HUDEP-2 (cell line): ENCODE measurements around the gene EXOC2.

Experiments used
- DNase-seq, 76 experiments: peaks; one replicate each; lab custom pipeline; 2025; ENCODE audit not compliant: unreplicated experiment in 76 of 76; lab: John Stamatoyannopoulos, UW

Gene EXOC2

DNA sequence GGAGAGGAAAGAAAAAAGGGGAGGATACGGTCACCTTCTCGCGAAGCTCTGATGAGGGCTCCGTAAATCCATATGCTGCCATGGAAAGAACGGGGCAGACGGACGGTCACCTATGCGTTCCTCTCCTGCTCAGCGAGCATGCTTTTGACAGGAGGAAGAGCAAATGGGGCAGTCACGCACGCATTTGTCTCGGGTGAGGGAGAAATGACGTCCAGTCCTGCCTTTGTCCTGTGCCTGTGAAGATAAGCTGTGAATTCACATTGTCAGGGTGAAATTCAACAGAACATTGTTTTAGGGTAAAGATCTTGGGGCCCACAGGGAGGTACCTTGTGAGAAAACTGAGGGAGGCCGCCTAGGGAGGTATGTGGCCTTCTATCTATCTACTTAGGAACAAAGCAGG lies 217.6 kb downstream of the EXOC2 start:
- no peak for DNase-seq

GRCh38 chr6:474453-475185 lies 218.3 kb downstream of the EXOC2 start:
- DNase-seq = no peak

- DNase-seq = no peak
Measured at GRCh38 chr6:473768-474452, 219.0 kb downstream of the EXOC2 start.

DNA sequence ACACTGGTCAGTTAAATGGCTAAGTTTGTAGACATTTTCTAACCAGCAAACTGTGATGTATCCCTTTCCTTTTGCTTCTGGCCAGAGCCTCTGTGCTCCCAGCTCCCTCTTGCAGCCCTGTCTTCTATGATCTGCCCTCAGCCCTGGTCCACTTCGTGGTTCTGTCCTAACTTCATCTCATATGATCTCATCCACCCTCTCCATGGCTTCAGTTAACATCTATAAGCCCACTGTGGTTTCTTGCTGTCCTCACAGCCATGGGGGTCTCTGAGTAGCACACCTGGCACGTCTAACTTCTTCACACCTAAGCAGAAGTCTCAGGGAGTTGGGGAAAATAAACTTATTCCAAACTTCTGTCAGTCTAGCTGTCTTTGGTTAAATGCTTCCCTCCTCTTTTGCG lies 219.6 kb downstream of the EXOC2 start:
- no peak for DNase-seq

DNA sequence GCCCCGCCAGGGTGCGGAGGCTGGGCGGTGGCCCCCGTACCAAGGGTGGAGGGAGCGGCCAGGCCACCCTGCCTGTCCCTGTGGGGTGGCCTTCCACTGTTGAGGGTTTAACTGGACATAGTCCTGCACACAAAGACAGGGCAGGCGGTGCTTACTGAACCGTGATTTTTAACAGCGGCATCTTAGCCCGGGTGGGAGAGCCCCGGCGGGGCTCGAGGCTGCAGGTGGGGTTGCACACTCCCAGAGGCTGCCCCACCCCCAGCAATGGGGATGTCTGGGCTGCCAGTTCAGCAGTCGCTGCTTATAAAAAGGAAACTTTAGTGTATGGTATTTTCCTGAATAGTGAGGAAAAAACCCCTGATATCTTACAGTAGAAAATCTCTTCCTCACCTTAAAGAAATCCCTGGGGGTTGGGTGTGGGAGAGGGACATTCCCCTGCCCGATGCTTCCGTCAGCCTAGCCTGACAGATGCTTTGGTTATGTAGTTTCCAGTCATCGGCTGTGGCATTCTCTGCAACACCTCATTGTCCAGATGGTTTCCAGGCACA lies 222.0 kb downstream of the EXOC2 start:
- DNase-seq = no peak

DNA sequence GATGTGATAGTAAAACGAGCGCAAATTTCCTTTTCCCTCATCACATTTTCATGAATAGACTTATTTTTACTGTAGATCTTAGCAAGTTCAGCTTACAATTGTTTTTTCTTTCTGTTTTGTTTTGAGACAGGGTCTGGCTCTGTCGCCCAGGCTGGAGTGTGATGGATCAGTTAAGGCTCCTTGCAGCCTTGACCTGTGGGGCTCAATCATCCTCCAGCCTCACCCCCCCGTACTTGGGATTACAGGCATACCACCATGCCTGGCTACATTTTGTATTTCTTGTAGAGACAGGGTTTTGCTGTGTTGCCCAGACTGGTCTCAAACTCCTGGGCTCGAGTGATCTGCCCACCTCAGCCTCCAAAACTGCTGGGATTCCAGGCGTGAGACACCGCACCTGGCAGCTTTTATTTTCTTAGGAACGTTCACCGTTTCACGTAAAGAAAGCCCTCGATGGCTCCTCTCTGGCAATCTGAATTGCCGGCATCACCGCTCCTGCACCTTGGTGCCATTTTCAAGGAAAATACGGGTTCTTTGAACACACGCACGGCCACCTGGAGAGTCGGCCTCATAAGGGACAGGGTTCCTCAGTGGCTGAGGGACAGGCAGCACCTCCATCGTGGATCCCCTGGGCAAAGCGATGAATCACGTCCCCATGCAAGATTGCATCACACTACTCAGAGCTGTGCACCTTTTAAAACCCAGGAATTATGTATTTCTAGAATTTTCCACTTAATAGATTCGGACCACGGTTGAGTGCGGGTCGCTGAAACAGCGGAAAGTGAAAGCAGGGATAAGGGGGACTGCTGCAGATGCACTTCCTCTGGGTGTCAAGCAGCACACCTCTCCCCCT lies 222.7 kb downstream of the EXOC2 start:
- no peak for DNase-seq

- no peak for DNase-seq
Measured at GRCh38 chr6:467671-468082, 225.3 kb downstream of the EXOC2 start.

DNA sequence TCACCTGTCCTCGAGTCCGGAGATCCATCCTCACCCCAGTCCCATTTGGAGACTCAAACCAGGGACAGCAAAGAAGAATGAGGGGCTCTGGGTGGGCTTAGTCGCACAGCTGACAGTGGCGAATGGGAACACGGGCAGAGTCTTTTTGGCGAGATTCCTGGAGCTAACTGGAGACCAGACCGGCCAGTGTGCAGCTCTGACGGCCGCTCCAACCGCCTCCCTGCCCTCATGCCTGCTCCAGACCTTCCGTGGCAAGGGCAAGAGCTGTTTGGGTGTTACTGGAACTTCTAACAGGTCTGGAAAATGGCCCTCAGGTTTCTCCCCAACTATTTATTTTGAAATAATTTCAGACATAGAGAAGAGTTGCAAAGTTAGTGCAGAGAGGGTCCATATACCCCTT lies 225.8 kb downstream of the EXOC2 start:
- no peak for DNase-seq

DNA sequence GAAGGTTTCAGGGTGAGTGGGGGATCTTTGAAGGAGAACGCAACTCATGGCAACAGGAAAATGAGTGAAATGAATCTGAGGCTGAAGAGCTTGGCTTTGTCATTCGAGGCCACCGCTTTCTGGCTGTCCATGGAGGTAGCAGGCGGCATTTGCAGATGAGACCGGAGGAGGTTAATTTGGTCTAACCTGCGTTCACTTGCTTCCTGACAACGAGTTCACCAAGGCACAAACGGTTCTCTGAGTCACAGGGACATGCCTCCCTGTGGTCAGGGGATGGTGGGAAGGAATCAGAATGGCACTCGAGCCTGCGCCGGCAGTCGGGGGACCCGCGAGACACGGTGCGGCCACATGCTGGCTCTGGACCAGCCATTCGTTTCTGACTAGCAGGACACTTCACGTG lies 226.4 kb downstream of the EXOC2 start:
- no peak for DNase-seq

- no peak for DNase-seq
Measured at GRCh38 chr6:465531-466348, 227.2 kb downstream of the EXOC2 start.

GRCh38 chr6:456887-457286 lies 236.1 kb downstream of the EXOC2 start:
- DNase-seq = no peak

- no peak for DNase-seq
Measured at GRCh38 chr6:456358-456867, 236.5 kb downstream of the EXOC2 start.

GRCh38 chr6:455835-456234 lies 237.1 kb downstream of the EXOC2 start:
- no peak for DNase-seq

DNA sequence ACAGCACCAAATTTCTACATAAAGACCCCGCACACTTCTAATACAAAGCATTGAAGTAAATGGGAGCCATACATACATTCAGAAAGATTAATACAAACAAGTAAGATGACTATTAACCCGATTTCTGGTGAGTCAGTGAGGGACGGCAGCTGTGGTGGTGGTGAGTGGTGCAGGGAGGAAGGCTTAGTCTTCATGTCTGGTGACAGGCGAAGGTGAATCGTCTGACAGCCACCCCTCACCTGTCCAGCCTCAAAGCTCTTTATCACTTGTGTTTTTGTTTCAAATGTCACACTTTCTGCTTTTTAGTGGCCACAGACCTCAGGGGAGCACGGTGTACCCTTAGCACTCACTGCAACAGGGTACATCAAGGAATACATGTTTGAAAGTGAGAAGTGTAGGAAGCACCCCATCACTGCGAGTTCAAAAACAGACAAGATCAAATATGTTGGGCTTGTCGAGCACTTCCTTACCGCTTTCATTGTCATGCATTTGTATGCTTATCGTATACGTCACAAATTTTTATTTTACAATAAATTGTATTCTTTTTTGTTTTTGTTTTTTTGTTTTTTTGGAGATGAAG lies 237.8 kb downstream of the EXOC2 start:
- DNase-seq = no peak

- no peak for DNase-seq
Measured at GRCh38 chr6:454148-454991, 238.6 kb downstream of the EXOC2 start.

DNA sequence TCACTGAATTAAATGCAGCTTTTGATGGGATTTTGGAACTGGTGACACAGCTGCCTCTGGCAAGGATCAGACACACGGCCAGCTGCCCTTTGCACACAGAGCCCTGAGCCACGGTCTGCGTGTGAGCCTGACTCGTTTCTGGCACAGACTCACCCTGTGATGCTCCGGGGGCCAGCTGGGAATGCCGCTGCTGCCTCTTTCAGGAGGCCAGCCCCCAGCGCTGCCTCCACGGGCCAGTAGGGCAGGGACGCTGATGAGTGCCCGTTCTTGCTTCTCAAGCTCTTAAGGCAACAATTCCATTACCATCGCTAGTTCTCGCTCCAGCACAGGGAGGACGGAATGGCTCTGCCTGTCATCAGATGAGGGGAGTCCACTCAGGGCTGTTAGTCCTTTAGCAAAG lies 239.8 kb downstream of the EXOC2 start:
- DNase-seq = no peak

- DNase-seq = no peak
Measured at GRCh38 chr6:452301-453067, 240.5 kb downstream of the EXOC2 start.

DNA sequence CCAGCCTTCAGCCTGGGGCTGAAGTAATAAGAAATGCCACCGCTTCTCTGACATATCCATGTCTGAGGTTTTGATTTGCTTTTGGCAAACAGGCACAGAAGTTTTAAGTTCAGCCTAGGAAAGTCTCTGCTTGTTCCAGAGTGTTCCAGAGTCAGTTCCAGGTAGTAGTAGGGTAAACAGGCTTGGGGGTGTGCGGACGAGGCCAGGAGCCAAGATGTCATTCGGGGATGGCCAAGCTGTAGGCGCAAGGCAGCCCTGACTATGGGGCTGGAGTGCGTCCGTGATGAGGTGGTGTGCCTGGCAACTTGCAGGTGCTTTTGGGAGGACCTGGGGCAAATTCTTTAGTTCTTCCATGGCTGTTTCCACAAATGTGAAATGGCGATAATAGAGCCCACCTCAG lies 241.1 kb downstream of the EXOC2 start:
- no peak for DNase-seq
